NCI-H187 (cell line): Measurements from ENCODE around the gene PLEKHA3.

Source experiments
- DNase-seq, 2 experiments: peaks; one replicate each; lab custom pipeline; 2025; lab: John Stamatoyannopoulos, UW

The PLEKHA3 gene

GRCh38 chr2:178479275-178479616, 1.0 kb upstream of the PLEKHA3 start:
- DNase-seq: no peak

- DNase-seq: no peak
Measured at GRCh38 chr2:178479758-178480226, 465 bp upstream of the PLEKHA3 start.

GRCh38 chr2:178482437-178482836, 2.2 kb downstream of the PLEKHA3 start:
- DNase-seq: no peak

- no peak for DNase-seq
Measured at GRCh38 chr2:178484245-178485041, 4.2 kb downstream of the PLEKHA3 start.

- no peak for DNase-seq
Measured at GRCh38 chr2:178485356-178485755, 5.1 kb downstream of the PLEKHA3 start.

GRCh38 chr2:178491612-178492011, 11.4 kb downstream of the PLEKHA3 start:
- no peak for DNase-seq

GRCh38 chr2:178496049-178496448, 15.8 kb downstream of the PLEKHA3 start:
- no peak for DNase-seq

- DNase-seq: no peak
Measured at GRCh38 chr2:178498137-178498536, 17.9 kb downstream of the PLEKHA3 start.

- DNase-seq: no peak
Measured at GRCh38 chr2:178499640-178500039, 19.4 kb downstream of the PLEKHA3 start.

GRCh38 chr2:178502751-178503150, 22.5 kb downstream of the PLEKHA3 start:
- no peak for DNase-seq

GRCh38 chr2:178506101-178506500, 25.8 kb downstream of the PLEKHA3 start:
- no peak for DNase-seq

GRCh38 chr2:178506524-178506923, 26.3 kb downstream of the PLEKHA3 start:
- DNase-seq: no peak

GRCh38 chr2:178506949-178507348, 26.7 kb downstream of the PLEKHA3 start:
- DNase-seq: no peak

- DNase-seq: no peak
Measured at GRCh38 chr2:178508646-178509045, 28.4 kb downstream of the PLEKHA3 start.

GRCh38 chr2:178510384-178510783, 30.1 kb downstream of the PLEKHA3 start:
- DNase-seq: no peak

- no peak for DNase-seq
Measured at GRCh38 chr2:178512484-178512883, 32.2 kb downstream of the PLEKHA3 start.

GRCh38 chr2:178513876-178514275, 33.6 kb downstream of the PLEKHA3 start:
- DNase-seq: no peak

- no peak for DNase-seq
Measured at GRCh38 chr2:178514664-178515063, 34.4 kb downstream of the PLEKHA3 start.

GRCh38 chr2:178517496-178517895, 37.2 kb downstream of the PLEKHA3 start:
- no peak for DNase-seq

- DNase-seq: no peak
Measured at GRCh38 chr2:178521304-178522150, 41.3 kb downstream of the PLEKHA3 start.

- no peak for DNase-seq
Measured at GRCh38 chr2:178522950-178523595, 42.8 kb downstream of the PLEKHA3 start.

GRCh38 chr2:178523596-178524134, 43.4 kb downstream of the PLEKHA3 start:
- DNase-seq: no peak
